ENCODE results near the gene SMIM1. TPM values are rescaled to one million over a fixed set of nuclear protein-coding genes. Genes with fewer than 3 reads are reported as not detected.

Gene SMIM1
- total RNA-seq, 1 donor from 2014 or later = 6.6 TPM

DNA sequence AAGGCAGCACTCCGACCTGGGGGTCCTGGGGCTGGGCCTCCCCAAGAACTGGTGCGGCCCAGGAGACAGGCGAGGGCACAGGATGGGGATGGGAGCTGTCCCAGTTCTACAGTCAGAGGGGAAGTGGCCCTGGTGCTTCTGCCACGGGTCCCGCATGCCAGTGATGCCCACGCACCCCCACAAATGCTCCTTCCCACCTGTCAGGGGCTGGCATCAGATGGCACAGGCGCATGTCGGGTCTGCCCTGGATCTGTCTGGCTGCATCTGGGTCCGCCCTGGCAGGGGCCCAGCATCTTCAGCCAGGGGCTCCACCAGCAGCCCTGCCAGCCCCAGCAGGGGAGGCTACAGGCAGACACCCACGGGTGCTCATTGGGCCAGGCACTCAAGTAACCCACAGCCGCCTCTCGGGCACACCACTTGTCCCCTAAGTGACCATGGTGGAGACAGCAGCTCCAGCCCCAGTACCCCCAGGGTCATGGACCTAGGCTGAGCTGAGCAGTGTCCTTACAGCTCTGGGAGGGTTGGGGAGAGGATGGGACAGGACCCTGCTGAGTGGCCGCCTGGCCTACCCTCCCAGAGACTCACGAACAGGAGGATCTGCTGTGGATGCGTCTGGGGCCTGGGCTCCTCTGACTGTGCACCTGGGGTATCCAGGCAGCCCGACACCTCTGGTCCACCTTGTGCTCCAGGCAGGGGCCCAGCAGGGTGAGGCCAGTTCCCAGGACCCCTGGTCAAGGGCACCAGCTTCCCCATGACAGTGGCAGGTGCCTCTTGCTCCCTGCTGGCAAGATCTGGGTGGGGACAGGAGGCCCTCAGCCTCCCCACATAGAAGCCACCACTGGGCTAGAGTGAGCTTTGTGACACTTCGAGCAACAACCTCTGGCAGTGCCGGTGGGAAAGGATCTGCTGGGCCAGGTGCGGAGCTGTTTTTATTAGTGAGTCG, 5.4 kb downstream of the SMIM1 start:
- Histone ChIP-seq H3K9me3 (ENCODE audit: insufficient read depth, low read depth, low read length) (no peaks in the 10 kb centered on the region), H3K27ac (ENCODE audit: low read depth, low read length) (no peak overlapping the region), H3K4me1 (ENCODE audit: insufficient read depth, low read length) (peaks cover 11% of the 10 kb centered on the region), H3K4me3 (ENCODE audit: insufficient read depth, low read depth, low read length) (no peak overlapping the region), H4K20me1 (ENCODE audit: insufficient read depth, low read length) (peaks cover 7% of the 10 kb centered on the region), H3K9ac (ENCODE audit: low read length) (no peak overlapping the region), H3K36me3 (ENCODE audit: insufficient read depth, low read length) (peaks cover 21% of the 10 kb centered on the region), H3K4me2 (ENCODE audit: low read length) (no peak overlapping the region), H2AFZ (ENCODE audit: low read depth, low read length) (no peak overlapping the region), H3K79me2 (ENCODE audit: insufficient read depth, low read length) (no peaks in the 10 kb centered on the region), H3K27me3 (ENCODE audit: insufficient read depth, low read length) (no peaks in the 10 kb centered on the region)
- TF ChIP-seq CTCF (IDR thresholded peaks at IDR 0.05; ENCODE audit: insufficient read depth, low read depth, low read length) (no peak), EZH2 (IDR thresholded peaks at IDR 0.05; ENCODE audit: insufficient read depth, low read length) (no peak)
- no peaks in the 10 kb centered on the region for H3K27me3 Mint-ChIP-seq (ENCODE audit: low read depth, unreplicated experiment)
- no peak overlapping the region for H3K4me3 Mint-ChIP-seq (ENCODE audit: unreplicated experiment)
- no peaks in the 10 kb centered on the region for H3K9me3 Mint-ChIP-seq (ENCODE audit: unreplicated experiment)
- FAIRE-seq = no peak
- H3K36me3 Mint-ChIP-seq (ENCODE audit: low read depth, unreplicated experiment) = peaks cover 8% of the 10 kb centered on the region
- DNase-seq (ENCODE audit: low read depth) = no peak
- H3K4me1 Mint-ChIP-seq (ENCODE audit: low read depth, unreplicated experiment) = peaks cover 6% of the 10 kb centered on the region
- H3K27ac Mint-ChIP-seq (ENCODE audit: unreplicated experiment) = no peak overlapping the region

DNA sequence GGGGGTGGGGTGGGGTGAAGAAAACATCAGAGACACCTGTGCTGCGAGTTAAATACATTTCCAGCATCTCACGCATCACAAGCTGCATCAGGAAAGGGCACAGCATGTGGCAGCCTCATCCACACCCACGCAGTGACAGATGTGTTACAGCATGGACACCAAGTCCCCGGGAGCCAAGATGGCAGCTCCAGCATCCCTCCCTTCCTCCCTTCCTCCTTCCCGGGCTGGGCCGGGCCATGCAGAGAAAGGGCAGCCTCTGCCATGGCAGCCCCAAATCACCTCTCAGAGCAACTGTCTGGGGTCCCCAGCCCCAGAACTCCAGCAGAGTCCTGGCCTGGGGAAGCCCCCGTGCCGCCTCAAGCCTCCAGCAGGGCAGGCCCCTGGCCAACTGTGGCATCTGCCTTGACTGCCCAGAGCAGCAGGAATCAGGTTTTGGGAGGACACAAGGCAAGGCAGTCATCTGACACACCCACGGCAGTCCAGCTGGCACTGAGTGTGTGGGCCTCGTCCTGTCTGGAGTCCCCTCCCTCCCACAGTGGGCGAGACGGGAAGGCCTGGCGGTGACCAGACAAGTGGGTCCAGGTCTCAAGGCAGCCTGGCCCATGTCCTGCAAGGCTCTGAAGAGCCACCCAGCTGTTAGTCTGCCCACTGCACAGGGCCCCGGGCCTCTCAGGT, 6.2 kb downstream of the SMIM1 start:
- Histone ChIP-seq H3K27ac (ENCODE audit: low read depth, low read length) (no peak overlapping the region), H3K4me2 (ENCODE audit: low read length) (no peak overlapping the region), H3K36me3 (ENCODE audit: insufficient read depth, low read length) (peaks cover 25% of the 10 kb centered on the region), H3K27me3 (ENCODE audit: insufficient read depth, low read length) (no peaks in the 10 kb centered on the region), H3K9me3 (ENCODE audit: insufficient read depth, low read depth, low read length) (no peaks in the 10 kb centered on the region), H3K9ac (ENCODE audit: low read length) (no peak overlapping the region), H3K79me2 (ENCODE audit: insufficient read depth, low read length) (no peaks in the 10 kb centered on the region), H3K4me1 (ENCODE audit: insufficient read depth, low read length) (peaks cover 11% of the 10 kb centered on the region), H3K4me3 (ENCODE audit: insufficient read depth, low read depth, low read length) (no peak overlapping the region), H4K20me1 (ENCODE audit: insufficient read depth, low read length) (peaks cover 7% of the 10 kb centered on the region), H2AFZ (ENCODE audit: low read depth, low read length) (no peak overlapping the region)
- peaks cover 8% of the 10 kb centered on the region for H3K36me3 Mint-ChIP-seq (ENCODE audit: low read depth, unreplicated experiment)
- no peak overlapping the region for H3K27ac Mint-ChIP-seq (ENCODE audit: unreplicated experiment)
- no peak overlapping the region for H3K4me3 Mint-ChIP-seq (ENCODE audit: unreplicated experiment)
- no peaks in the 10 kb centered on the region for H3K9me3 Mint-ChIP-seq (ENCODE audit: unreplicated experiment)
- no peaks in the 10 kb centered on the region for H3K27me3 Mint-ChIP-seq (ENCODE audit: low read depth, unreplicated experiment)
- DNase-seq (ENCODE audit: low read depth) (no peak), FAIRE-seq (no peak)
- peaks cover 6% of the 10 kb centered on the region for H3K4me1 Mint-ChIP-seq (ENCODE audit: low read depth, unreplicated experiment)
- TF ChIP-seq EZH2 (IDR thresholded peaks at IDR 0.05; ENCODE audit: insufficient read depth, low read length) = no peak
- TF ChIP-seq CTCF (IDR thresholded peaks at IDR 0.05; ENCODE audit: insufficient read depth, low read depth, low read length) = no peak
